SHP77 (cell line): ENCODE measurements around the gene LMF1.
"Not testable (repeated sequence)": the region's sequence is repeated elsewhere in the genome, so short reads cannot be mapped to it uniquely, and the experiment has no call there.

Source experiments
- DNase-seq, 2 experiments: peaks; one replicate each; lab custom pipeline; 2025; lab: John Stamatoyannopoulos, UW

The LMF1 gene

GRCh38 chr16:831571-832413 lies 139.0 kb downstream of the LMF1 start:
- no peak for DNase-seq

DNA sequence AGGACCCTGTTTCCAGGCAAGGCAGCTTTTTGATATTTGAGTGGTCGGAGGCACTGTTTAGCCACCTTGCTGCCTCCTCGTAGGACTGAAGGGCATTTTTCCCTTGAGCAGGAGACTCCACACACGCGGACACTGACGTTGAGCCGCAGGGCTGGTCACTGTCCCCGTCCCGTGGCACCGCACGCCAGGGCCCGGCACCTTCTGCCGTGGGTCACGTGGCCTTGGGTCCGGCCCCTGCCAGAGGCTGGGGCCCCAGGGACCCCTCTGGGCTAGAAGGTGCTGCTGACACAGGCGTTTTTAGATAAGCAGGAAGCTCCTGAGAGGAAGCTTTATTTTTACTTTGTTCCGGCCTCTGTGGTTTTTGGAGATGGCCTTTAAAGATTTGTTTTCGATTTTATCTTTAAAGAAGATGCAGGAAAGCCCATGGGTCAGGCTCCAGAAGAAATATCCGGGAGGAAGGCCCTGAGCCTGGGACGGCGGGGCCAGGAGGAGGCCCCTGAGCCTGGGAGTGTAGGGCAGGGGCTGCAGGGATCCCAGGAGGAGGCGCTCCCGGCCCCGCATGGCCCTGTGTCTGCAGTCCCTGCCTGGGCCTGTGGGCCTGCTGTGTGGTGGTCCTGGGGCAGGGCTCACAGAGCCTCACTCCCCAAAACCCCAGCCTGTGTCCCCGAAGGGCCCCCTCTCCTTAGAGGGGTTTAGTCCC lies 139.8 kb downstream of the LMF1 start:
- no peak for DNase-seq

GRCh38 chr16:830107-830870 lies 140.5 kb downstream of the LMF1 start:
- DNase-seq, result no peak

DNA sequence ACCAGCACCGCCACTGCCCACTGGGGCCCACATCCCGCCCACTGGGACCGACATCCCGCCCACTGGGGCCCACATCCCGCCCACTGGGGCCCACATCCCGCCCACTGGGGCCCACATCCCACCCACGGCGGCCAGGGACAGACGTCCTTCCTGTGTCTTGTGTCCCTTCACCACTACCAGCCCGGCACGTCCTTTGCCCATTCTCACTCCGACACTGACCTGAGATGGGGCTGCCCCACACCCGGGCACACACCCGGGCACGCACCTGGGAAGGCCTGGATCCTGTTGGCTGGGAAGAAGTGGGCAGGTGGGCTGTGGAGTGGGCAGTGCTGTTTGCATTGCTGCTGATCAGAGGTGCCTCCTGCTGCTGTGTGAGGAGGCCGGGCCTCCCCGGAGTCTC lies 141.9 kb downstream of the LMF1 start:
- no peak for DNase-seq

- no peak for DNase-seq
Measured at GRCh38 chr16:827513-827912, 143.3 kb downstream of the LMF1 start.

GRCh38 chr16:825341-826061 lies 145.3 kb downstream of the LMF1 start:
- DNase-seq, result no peak

DNA sequence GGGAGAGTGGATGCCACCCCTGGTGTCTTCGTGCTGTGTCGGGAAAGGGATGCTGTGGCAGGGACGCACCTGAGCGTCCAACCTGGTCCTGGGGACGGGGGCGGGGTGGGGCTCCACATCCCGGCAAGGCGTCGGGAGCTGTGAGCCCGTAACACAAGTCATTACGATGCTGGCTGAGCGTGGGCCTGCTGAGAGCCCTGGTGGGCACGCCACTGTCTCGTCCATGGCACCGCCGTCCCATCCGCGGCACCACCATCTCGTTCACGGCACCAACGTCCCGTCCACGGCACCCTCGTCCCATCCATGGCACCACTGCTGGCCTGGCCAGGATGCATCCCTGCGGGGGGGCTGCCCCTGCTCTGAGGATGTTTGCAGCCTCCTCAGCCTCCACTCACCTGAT lies 146.2 kb downstream of the LMF1 start:
- DNase-seq, result no peak

DNA sequence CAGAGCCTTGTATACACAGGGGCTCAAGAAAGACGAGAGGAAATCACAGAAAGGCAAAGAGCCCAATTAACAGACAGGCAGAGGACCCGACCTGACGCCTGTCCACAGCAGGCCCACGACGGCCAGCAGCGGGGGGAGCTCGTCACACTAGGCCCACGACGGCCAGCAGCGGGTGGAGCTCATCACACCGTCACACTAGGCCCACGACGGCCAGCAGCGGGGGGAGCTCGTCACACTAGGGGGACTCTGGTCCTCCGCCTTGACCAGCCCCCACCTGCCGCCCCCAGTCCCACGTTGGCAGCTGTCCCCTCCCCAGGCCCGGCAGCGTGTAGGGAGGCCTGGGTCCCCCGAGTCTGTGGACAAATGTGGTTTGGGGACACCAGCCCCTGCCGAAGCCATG lies 146.6 kb downstream of the LMF1 start:
- no peak for DNase-seq

GRCh38 chr16:822909-823297 lies 147.9 kb downstream of the LMF1 start:
- no peak for DNase-seq

DNA sequence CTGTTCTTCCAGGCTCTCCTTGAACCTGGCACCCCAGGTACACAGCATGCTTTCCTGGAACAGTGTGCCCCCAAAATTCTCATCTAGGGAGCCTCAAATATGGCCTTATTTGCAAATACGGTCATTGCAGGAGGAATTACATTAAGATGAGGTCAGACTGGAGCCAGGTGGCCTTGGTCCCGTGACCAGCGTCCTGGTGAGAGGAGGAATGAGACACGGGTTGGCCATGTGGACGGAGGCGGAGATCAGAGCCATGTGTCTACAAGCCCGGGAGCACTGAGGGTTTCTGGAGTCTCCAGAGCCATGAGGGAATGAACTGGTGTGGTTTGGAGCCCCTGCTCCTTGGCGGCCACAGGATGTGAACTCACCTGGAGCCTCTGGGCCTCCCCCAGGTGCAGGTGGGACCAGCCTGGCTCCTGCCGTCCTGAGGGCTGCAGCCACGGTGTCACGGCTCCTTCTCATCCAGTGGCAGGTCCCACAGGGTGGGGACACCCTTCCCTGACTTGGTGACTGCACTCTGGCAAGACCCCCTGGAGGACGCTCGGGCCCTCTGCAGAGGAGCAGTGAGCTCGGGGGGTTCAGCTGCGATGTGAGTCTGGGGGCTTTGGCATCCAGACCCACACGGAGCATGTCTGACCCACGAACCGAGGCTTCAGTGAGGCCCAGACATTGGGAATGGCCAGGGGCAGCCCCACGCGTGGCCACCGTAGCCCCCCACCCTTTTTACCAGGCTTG lies 148.4 kb downstream of the LMF1 start:
- DNase-seq, result no peak

DNA sequence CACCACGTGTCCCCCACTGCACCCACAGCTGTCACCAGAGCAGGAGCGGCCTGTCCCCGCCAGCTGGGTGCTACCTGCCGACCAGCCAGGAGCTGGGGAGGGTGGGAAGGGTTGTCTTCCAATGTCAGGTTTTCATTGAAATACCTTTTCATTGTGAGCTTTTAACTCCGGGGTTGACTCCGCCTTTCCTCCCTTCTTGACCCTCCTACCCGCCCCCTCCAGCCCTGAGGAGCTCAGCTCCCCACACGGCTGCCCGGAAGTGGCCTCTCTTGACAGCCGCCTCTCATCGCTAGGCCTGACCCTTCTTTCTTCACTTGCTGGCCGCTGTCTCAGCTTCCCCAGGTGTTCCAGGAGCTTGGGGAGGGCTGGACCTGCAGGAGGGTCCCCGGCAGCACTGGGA lies 149.0 kb downstream of the LMF1 start:
- DNase-seq, result no peak

GRCh38 chr16:820748-821147 lies 150.0 kb downstream of the LMF1 start:
- no peak for DNase-seq

- not testable (repeated sequence) for DNase-seq
Measured at GRCh38 chr16:820044-820408, 150.8 kb downstream of the LMF1 start.

DNA sequence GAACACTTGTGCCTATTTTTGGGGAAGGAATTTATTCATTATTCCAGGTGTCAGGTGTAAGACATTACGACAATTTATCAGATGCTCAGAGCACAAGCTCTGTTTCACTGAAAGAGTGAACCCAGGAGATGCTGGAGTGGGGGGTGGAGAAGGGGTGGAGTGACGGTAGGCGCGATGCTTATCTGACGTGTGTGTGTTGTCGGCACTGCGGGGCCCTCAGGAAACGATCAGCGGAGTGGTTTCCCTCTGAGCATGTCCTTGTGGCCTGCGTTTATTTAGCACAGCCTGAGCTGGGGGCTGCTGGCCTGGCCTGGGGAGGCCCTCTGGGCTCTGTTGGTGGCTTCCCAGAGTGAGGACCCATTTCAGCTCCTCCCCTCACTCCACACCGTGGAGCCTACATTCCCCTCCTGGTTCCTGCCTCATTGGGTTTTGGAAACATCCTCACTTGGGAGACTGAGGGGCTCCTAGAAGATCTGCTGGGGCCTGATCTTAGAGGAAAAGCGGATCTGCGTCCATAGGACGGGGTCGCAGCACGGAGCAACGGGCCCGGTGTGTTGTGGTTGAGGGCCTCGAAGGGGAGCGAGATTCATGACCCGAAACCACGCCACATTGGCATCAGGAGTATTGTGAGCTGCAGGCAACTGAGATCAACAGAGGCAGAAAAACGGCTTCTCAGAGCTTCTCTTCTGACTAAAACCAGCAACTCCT lies 151.3 kb downstream of the LMF1 start:
- no peak for DNase-seq

DNA sequence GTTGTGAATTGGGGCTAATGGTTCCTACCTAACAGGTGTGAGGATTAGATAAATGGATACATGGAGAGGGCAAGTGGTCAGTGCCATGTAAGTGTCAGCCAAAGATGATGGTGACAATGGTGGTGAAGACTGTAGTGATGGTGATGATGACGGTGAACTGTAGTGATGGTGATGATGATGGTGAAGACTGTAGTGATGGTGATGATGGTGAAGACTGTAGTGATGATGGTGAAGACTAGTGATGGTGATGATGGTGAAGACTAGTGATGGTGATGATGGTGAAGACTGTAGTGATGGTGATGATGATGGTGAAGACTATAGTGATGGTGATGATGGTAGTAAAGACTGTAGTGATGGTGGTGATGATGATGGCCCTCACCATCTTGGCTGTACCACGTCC lies 152.2 kb downstream of the LMF1 start:
- DNase-seq, result no peak

GRCh38 chr16:818132-818531 lies 152.7 kb downstream of the LMF1 start:
- no peak for DNase-seq

DNA sequence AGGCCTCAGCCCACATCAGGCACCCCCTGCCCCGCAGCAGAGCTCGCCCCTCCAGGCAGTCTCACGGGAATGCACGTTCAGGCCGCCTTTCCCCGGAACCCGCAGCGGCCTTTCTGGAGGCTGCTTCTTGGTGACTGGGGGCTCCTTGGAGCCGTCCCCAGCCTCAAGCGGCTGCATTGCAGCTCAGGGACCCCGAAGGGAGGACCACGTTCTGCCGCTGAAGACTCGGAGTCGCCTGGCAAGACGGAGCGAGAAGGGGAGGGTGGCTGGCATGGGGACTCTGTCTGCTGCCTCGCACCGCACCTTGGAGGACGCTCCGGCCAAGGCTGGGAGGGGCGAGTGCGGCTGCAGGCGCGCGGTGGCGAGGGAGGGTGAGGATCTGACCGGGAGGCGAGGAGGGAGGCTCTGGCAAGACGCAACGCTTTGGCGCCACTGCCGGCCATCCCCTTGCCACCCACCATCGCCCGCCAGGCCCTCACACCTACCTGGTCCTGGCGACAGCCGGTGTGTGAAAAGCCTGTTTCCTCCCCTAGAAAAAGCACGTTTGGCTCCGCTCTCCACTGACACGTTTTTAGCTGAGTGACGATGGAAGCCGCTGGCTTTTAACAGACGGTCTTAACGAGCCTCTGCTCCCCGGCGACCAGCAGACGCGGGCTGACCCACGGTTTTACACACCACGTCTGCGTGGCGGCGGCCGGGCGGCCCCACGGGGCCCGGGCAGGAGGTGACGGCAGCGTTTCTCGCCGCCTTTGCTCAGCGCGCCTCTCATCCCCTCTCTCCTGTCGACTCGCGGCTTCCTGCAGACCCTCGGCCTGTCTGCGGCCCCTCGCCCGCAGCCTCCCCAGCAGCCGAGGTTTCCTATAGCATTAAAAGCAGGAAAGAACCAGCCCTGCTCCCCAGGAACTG lies 153.5 kb downstream of the LMF1 start:
- no peak for DNase-seq

DNA sequence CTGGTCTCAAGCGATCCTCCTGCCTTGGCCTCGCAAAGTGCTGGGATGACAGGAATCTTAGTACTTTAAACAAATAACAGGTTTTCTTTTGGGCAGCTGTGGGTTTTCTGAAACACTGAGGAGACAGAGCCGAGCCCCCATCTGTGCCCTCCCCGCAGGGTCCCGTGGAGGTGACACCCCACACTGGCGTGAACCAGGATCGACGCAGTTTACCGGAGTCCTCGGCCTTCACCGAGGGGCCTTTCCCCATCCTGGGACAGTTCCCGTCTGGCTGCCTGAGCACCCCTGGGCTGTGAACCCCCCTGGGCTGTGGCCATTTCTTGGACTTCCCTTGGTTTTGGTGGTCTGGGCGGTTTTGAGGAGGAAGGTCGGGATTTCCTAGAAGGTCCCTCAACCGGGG lies 154.9 kb downstream of the LMF1 start:
- DNase-seq, result no peak

GRCh38 chr16:814974-815373 lies 155.8 kb downstream of the LMF1 start:
- DNase-seq, result no peak

- DNase-seq, result no peak
Measured at GRCh38 chr16:813916-814412, 156.8 kb downstream of the LMF1 start.
